GM19351 (cell line): ENCODE results near the gene GLTP.
"Not testable (repeated sequence)": the region's sequence is repeated elsewhere in the genome, so short reads cannot be mapped to it uniquely, and the experiment has no call there.

Experiments
- ATAC-seq: cut with Tn5 transposase; IDR thresholded peaks from one replicate; pipeline ENCODE4 v1.9.1; 2021; ENCODE audit warnings: mild to moderate bottlenecking, moderate library complexity; ENCODE audit not compliant: unreplicated experiment

The GLTP gene

DNA sequence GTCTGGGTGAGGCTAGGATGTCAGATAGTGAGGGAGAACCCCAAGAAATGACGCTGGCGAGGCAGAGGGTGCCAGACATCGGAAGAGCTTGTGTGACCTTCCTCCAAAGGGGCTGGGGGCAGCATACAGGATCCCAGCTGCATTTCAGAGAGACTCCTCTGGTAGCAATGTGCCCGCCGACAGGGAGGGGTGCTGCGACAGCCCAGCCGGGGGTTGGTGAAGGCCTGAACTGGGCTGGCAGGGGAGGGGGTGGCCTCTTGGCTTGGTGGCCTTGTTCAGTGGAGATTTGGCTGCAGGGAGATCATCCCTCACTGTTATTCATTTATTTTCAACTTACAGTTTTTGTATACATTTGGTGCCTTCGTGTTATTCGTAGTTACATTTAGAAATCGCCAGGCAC, 25.0 kb upstream of the GLTP start:
- ATAC-seq: no peak

DNA sequence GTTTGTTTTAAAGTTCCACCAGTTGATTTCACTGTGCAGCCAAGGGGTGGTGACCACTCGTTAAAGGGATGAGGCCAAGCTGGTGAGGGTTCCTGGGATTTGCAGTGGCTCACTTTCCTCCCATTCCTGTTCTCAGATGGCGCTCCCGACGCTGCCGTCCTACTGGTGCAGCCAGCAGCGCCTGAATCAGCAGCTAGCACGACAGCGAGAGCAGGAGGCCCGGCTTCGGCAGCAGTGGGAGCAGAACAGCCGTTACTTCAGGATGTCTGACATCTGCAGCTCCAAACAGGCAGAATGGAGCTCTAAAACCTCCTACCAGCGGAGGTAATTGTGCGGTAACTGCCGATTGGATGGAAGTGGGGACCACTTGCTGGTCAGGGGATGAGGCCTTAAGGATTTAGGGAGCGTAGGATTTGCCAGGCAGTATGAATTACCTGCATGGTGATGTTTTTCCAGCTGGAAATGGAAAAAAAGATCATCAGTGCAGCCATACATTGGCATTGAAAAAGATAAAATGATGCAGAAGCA, 22.6 kb upstream of the GLTP start:
- no peak for ATAC-seq

DNA sequence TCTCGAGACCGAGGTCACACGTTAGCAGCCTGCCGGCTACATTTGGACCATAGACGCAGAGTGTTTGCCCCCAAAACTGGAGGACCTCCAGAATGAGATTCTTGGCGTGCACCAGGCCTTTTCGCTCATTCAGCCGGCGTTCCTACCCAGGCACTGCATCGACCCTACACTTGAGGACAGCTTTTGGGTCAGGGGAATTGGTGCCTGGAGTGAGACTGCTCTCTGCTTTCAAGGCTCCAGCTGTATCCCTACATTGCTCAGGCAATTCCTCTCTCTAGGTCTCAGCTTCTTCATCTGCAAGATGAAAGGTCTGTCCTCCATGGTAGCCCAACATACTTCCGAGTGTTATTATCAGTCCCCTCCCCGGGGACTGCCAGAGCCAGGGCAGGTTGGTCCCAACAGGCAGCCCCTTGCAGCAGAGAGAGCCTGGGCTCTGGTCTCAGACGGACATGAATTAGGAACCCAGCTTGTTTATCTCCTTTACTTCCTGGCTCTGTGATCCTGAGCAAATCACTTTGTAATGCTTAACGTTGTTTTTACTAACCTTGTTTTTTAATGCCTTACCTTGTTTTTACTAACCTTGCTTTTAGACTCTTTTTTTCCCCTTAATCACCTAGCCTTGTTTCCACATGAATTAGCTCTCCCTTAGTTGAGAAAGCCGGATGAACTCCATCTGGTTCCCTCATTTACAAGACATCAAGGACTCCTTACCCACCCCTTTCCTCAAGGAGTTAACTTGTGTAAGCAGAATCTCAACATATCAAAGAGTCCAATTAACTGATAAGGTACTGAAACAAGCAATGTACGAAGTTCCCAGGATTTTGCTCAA, 20.6 kb upstream of the GLTP start:
- peak; percentile 36 for ATAC-seq

- ATAC-seq: peak; percentile 79
Observed at GRCh38 chr12:109899783-109900751, 19.7 kb upstream of the GLTP start, which contains the start of gene TCHP. Gene TCHP (plus strand): TSS chr12:109900274. CDS start chr12:109903027, 2,753 bp downstream.

GRCh38 chr12:109899345-109899744, 19.0 kb upstream of the GLTP start:
- not testable (repeated sequence) for ATAC-seq

DNA sequence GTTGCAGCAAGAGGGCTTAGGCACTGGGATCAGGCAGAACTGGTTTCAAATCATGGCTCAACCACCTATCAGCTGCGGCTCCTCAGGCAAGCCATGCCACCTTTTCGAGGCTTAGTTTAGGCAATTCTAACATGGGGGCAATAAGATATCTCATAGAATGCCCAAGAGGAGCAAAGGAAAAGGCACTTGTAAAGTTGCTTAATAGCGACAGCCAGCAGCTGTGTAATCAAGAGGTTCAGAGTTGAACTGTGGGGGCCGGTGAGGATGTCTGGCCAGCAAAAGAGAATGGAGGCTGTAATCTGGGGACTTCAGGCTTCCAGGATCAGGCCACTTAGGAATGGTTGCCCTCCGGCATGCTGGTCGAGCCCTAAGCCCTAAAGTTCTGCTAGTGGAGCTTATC, 16.7 kb upstream of the GLTP start:
- no peak for ATAC-seq

- no peak for ATAC-seq
Observed at GRCh38 chr12:109896188-109896587, 15.8 kb upstream of the GLTP start.

GRCh38 chr12:109894939-109895338, 14.6 kb upstream of the GLTP start:
- no peak for ATAC-seq

- ATAC-seq: no peak
Observed at GRCh38 chr12:109893261-109893995, 13.1 kb upstream of the GLTP start.

GRCh38 chr12:109892748-109893147, 12.4 kb upstream of the GLTP start:
- peak; percentile 68 for ATAC-seq

DNA sequence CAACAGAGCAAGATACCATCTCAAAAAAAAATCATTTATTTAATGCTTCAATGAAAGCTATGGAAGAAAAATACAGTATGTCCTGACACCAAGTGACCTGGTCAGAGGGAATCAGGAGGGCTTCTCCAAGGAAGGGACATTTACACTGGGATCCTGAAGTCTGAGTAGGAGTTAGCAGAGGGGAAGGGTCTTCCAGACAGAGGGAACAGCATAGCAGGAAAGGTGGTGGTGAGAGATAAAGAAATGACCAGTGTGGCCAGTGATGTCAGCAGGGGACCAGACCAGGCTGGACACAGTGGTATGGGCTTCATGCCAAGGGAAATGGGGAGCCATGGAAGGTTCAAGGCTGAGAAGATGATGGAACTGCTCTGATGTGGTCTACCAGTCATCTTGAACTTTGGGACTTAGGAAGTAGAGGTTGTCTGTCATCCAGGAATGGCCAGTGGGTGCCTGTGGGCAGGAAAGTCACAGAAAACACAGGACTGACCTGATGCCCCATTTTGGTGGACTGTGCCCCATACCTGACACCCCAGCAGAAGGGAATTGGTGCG, 11.9 kb upstream of the GLTP start:
- no peak for ATAC-seq

GRCh38 chr12:109891731-109892130, 11.4 kb upstream of the GLTP start:
- ATAC-seq: not testable (repeated sequence)

DNA sequence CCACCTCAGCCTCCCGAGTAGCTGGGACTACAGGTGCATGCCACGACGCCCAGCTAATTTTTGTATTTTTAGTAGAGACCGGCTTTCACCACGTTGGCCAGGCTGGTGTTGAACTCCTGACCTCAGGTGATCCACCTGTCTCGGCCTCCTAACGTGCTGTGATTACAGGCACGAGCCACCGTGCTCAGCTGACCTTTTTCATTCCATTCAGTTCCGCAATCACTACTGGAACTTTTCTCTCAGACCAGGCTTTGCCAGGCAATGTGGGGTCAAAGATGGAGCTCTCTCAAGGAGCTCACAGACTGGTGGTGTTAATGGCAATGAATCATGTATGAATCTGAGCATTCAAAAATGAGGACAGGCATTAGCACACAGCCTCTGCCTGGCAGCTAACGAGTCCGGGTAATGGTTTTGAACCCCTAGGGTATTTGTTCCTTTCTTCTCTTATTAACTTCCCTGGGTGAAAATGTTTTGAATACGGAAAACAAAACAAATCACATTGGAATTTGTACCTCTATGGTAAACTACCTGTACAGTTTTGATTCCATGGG, 10.4 kb upstream of the GLTP start:
- ATAC-seq: no peak

GRCh38 chr12:109888179-109889020, 8.1 kb upstream of the GLTP start:
- no peak for ATAC-seq

DNA sequence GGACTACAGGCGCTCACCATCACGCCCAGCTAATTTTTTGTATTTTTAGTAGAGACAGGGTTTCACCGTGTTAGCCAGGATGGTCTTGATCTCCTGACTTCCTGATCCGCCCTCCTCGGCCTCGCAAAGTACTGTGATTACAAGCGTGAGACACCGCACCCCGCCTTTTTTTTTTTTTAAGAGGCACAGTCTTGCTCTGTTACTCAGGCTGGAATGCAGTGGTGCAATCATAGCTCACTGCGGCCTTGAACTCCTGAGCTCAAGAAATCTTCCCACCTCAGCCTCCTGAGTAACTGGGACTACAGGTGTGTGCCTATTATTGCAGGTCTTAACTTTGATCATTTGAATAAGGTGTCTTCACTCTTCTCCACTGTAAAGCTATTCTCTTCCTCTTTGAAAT, 5.3 kb upstream of the GLTP start:
- ATAC-seq: no peak

- ATAC-seq: no peak
Observed at GRCh38 chr12:109883461-109883860, 3.1 kb upstream of the GLTP start.

GRCh38 chr12:109881752-109882151, 1.4 kb upstream of the GLTP start:
- ATAC-seq: no peak

DNA sequence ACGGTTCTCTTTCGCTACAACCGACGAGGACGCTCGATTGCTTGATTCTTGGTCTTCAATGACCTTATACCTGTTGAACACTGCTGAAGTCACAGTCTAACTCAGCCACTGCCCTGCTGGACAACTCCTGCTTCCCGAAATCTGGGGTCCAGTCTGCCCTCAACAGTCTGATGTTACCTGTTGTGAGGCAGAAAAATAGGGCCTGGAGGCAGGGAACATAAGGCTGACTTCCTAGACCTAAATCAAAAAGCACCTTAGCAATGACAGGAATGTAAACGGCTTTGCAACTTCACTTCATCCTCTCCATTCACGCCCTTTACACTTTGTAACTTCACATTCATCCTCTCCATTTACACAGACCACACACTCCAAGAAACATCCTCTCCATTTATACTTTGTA, 597 bp upstream of the GLTP start:
- no peak for ATAC-seq

DNA sequence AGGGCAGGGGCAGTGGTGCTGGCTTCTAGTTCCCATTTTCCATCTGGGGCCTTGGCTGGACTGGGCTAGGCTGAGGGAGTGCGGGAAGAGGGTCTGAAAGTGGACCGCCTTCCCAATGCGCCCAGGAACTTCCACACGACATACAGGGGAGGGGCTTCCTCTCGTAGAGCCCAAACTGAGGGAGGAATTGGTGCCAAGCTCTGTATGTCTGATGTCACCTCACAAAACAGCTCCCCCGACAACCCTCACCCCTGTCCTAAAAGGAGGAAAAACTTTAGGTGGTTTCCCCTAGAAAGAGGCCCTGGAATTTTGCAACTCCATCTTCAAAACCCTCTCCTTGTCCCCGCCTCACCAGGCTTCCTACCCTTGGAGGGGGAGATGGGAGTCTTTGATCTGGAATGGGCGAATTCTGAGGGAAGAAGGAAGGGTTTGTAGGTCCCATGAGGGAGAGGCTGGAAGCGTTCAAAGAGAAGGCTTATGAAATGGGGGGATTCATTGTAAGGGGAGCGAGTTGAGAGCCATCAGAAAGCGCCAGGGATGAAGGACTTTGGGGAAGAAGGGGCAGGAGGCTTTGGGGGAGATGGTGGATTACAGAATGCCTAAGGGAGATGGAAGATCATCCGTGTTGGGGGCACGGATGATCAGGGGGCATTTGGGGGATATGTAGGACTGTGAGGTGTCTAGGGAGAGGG, 844 bp downstream of the GLTP start:
- no peak for ATAC-seq
